GM12864 (cell line): ENCODE data around the gene FLT1.
A peak's percentile ranks its signal among the peaks of the same experiment; 100 is the strongest.

Source experiments
- DNase-seq: peaks from one replicate; pipeline ENCODE4 v3.0.0-alpha.2; 2011; ENCODE audit warnings: low read depth
- H3K4me3 ChIP-seq: 2 replicates; pipeline ENCODE4 v1.5.1; 2011; ENCODE audit warnings: mild to moderate bottlenecking, low read depth, low read length, control low read depth
- CTCF ChIP-seq: IDR thresholded peaks from 2 replicates; pipeline ENCODE4 v1.5.1; 2011; ENCODE audit warnings: low read depth, mild to moderate bottlenecking, moderate library complexity, low read length, control low read depth, inconsistent platforms; ENCODE audit errors: missing control alignments

FLT1 gene

GRCh38 chr13:28376604-28377003, 118.3 kb downstream of the FLT1 start:
- H3K4me3 ChIP-seq, result no peak overlapping the region
- no peak for DNase-seq
- TF ChIP-seq CTCF, result peak; percentile 7

GRCh38 chr13:28375250-28375930, 119.5 kb downstream of the FLT1 start:
- no peak overlapping the region for H3K4me3 ChIP-seq
- no peak for DNase-seq
- no peak for TF ChIP-seq CTCF

GRCh38 chr13:28373810-28374209, 121.1 kb downstream of the FLT1 start:
- no peak for DNase-seq
- no peak overlapping the region for H3K4me3 ChIP-seq
- TF ChIP-seq CTCF, result no peak

GRCh38 chr13:28370448-28370847, 124.5 kb downstream of the FLT1 start:
- TF ChIP-seq CTCF, result no peak
- H3K4me3 ChIP-seq, result no peak overlapping the region

GRCh38 chr13:28358708-28359107, 136.2 kb downstream of the FLT1 start:
- H3K4me3 ChIP-seq, result no peak overlapping the region
- no peak for DNase-seq
- no peak for TF ChIP-seq CTCF

More at GRCh38 chr13:28370448-28370847, 124.5 kb downstream of the FLT1 start:
- DNase-seq, result no peak

- TF ChIP-seq CTCF, result no peak
- H3K4me3 ChIP-seq, result no peak overlapping the region
- DNase-seq, result no peak
Observed at GRCh38 chr13:28357911-28358433, 137.0 kb downstream of the FLT1 start.
